NCI-H510A (cell line): Measurements from ENCODE around the gene RNF224.
"Not testable (repeated sequence)": the region's sequence is repeated elsewhere in the genome, so short reads cannot be mapped to it uniquely, and the experiment has no call there.

Experiments used
- DNase-seq: peaks from one replicate; lab custom pipeline; 2025; lab: John Stamatoyannopoulos, UW

RNF224 gene

DNA sequence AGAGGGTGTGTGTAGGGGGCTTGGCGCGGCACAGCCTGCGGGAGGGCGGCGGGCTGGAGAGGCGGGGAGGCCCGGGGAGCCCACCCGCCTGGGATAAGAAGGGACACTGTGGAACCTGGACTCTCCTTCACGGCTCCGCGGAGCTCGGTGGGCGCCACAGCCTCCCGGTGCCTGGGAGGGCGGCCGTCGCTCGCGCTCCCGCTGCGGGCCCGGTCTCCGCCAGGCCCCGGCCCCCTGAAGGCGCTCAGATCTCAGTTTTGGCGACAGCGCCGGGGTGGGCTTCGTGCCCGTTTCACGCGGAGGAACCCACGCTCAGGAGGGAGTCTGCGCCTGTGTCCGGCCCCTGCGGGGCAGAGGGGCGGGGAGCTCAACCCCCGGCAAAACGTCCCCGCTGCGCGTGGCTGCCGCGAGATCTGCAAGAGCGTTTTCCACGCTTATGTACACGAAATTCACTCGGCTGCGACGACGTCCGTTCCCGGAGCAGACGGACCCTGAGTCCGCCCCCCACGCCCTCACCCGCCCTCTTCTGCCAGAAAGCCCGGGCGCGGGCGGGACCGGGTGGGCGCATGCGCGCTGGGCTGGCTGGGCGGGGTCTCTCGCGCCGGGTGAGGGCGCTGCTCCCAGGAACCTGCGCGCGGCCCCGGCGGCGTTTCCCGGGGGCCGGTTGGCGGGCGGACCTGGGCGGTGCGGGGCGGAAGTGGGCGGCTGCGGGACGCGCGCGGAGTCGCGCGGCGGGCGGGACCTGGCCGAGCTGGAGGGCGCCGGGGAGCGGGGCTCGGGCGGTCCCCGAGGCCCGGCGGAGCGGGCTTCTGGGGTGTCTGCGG is 27.5 kb downstream of the RNF224 start, which contains the start of gene NELFB:
TSS of gene NELFB (plus strand) at position 704 of the 824 bp plus-strand sequence.
- peak; percentile 65 for DNase-seq

DNA sequence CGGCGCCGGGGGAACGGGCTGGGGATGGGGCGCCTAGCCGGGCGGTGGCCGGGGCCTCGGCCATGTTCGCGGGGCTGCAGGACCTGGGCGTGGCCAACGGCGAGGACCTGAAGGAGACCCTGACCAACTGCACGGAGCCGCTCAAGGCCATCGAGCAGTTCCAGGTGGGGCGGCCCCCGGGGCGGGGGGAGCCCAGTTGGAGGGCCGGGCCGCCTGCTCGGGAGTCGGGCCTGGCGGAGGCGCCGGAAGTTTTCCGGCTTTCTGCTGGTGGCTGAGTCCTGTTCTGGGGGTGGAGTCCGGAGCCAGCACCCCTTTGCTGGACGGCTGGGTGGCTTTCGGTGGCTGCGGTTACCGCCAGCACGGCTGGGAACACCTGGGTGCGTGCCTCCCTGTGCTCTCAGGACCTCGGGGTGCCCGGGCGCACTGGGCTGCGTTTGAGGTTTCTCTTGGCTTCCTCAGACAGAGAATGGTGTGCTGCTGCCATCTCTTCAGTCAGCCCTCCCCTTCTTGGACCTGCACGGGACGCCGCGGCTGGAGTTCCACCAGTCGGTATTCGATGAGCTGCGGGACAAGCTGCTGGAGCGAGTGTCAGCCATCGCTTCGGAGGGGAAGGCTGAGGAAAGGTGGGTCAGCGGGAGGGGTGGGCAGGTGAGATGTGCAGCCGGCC is 28.3 kb downstream of the RNF224 start:
- peak; percentile 65 for DNase-seq

DNA sequence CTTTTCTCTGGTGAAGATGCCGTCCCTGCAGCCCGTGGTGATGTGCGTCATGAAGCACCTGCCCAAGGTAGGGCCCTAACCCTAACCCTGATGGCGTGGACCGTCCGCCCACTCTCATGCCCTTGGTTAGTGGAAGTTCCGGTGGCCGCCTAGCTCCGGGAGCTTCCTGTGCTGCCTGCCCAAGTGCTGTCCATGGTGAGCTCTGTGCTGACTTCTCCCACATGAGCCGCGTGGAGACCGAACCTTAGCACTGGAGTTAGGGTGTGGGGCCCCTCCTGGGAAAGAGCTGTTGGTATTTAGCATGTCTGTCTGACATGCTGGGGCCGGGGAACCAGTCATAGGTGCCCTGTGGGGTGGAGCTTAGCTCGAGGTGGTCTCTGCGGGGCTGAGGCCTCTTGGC is 29.1 kb downstream of the RNF224 start:
- DNase-seq, result no peak

DNA sequence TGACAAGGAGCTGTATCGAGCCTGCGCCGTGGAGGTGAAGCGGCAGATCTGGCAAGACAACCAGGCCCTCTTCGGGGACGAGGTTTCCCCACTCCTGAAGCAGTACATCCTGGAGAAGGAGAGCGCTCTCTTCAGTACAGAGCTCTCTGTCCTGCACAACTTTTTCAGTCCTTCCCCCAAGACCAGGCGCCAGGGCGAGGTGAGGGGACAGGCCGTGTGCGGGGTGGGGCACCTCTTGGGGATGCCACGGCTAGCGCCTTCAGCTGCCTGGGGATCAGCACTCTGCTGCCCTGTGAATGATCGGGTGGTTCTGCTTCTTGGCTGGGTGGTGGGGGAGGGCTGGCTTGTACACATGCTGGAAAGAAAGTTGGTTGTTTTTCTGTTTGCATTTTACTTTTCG is 29.6 kb downstream of the RNF224 start:
- no peak for DNase-seq

DNA sequence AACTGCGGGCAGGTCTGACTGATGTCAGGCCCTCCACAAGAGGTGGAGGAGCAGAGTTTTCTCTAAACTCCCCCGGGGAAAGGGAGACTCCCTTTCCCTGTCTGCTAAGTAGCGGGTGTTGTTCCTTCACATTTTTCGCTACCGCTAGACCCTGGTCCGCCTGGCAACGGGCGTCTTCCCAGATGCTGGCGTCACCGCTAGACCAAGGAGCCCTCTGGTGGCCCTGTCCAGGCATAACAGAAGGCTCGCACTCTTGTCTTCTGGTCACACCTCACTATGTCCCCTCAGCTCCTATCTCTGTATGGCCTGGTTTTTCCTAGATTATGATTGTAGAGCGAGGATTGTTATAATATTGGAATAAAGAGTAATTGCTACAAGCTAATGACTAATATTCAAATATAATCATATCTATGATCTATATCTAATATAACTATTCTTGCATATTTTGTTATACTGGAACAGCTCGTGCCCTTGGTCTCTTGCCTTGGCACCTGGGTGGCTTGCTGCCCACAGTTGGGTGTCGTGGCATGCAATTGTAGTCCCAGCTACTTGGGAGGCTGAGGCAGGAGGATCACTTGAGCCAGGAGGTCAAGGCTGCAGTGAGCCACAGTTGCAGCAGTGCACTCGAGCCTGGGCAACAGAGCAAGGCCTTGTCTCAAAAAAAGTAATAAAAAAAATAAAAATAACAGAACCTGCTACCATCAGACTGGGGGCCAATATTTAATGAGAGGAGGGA is 35.0 kb downstream of the RNF224 start:
- DNase-seq, result not testable (repeated sequence)

DNA sequence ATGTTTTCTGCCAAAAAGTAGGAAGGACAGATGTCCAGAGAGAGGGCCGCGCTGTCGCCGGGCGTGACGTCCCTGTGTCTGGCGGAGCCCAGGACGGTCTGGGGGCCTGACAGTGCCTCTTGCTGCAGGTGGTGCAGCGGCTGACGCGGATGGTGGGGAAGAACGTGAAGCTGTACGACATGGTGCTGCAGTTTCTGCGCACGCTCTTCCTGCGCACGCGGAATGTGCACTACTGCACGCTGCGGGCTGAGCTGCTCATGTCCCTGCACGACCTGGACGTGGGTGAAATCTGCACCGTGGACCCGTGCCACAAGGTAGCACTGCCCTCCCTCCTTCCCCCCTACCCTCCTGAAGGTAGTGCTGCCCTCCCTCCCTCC is 35.6 kb downstream of the RNF224 start:
- no peak for DNase-seq

DNA sequence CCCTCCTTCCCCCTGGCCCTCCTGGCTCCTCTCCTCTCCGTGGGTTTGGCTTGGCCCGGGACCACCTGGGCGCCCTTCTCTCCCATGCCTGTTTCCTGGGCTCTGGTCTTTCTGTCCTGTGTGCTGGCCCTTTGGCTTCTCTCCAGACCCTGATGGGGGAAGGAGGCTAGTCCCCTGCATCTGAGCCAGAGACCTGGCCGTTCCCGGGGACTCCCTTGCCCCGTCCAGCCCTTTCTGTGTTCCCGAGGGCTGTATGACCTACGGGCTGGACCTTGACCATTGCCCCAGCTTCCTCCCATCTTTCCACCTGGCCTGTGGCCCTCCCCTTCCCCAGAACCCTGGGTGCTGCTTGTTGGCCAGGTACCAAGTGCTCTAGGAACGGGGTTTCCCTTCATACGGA is 36.2 kb downstream of the RNF224 start:
- DNase-seq, result no peak

DNA sequence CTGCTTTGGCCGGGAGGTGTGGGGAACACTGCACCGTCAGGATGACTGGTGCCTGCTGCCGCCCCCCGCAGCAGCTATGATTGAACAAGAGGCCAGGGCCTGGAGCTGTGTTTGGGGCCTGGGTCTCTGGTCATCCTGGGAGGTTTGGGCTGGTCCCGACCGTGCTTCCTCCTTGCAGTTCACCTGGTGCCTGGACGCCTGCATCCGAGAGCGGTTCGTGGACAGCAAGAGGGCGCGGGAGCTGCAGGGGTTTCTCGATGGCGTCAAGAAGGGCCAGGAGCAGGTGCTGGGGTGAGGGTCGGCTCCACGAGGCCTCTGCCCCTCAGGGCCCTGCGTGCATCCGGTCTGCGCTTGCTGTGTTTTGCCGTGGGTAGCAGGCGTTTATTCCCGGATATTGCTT is 36.8 kb downstream of the RNF224 start:
- DNase-seq, result no peak

DNA sequence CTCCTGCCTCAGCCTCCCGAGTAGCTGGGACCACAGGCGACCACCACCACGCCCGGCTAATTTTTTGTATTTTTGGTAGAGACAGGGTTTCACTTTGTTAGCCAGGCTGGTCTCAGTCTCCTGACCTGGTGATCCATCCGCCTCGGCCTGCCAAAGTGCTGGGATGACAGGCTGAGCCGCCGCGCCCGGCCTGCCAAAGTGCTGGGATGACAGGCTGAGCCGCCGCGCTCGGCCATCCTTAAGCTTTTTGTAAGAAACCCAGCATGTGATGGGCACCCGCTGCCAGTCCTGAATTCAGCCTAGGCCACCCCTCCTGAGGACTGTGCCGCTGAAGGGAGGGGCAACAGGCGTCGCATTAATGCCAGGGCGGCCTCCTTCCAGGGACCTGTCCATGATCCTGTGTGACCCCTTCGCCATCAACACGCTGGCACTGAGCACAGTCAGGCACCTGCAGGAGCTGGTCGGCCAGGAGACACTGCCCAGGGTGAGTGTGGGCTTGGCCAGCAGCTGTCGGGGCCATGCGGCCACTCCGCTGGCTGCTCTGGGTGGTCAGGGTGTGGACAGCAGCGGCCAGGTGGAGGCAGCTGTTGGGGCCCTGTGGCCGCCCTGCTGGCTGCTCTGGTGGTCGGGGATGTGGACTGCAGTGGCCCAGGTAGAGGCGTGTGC is 38.3 kb downstream of the RNF224 start:
- DNase-seq, result no peak

DNA sequence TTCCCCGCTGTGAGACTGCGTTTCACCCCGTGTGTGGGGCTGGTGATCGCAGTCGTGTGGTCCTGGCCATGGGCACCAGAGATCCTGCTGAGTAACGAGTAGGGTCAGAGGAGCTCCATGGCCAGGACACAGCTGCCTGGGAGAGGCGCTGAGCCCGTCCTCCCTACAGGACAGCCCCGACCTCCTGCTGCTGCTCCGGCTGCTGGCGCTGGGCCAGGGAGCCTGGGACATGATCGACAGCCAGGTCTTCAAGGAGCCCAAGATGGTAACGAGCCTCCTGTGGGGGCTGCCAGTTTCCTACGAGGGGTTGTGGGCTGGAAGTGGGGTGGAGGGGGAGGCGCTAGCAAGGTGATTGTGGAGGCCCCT is 38.8 kb downstream of the RNF224 start:
- no peak for DNase-seq

DNA sequence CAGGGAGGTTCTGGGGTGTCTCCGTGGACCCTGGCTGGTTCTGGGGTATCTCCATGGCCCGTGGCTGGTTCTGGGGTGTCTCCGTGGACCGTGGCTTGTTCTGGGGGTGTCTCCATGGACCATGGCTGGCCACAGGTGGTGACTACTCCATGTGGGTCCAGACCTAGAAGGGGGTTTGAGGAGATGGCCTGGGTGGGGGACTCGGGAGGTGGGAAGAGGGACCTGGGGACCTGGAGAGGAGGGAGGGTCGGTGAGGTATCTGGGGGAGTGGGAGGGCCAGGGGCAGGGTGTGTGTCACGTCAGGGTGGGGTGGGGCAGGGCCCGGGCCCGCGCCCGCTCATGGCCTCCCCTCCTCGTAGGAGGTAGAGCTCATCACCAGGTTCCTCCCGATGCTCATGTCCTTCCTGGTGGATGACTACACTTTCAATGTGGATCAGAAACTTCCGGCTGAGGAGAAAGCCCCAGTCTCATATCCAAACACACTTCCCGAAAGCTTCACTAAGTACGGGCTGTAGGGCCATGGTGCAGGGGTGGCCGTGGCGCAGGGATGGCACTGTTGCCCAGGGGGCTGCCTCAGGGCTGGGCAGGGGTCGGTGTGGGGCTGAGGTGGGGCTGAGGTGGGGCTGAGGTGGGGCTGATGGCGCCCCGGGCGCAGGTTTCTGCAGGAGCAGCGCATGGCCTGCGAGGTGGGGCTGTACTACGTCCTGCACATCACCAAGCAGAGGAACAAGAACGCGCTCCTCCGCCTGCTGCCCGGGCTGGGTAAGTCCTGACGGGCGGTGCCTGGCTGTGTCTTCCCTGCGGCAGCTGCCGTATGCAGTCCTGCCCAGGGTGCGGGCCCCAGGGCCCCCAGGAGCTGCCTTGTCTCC is 39.5 kb downstream of the RNF224 start:
- DNase-seq, result no peak

DNA sequence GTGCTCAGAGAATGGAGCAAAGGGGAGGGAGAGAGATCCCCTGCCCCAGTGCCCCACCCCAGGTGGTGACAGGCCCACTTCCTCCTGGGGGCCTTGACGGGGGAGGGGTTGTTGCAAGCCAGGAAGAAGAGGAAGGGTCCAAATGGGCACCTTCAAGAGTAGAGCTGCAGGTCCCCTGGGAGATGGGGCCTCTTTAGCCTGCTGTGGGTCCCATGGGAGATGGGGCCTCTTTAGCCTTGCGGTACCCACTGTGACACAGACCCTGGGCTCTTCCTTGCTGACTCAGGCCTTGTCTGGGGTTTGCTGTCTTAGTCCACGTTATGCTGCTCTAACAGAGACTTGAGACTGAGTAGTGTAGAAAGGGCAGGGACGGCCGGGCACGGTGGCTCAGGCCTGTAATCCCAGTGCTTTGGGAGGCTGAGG is 40.6 kb downstream of the RNF224 start:
- no peak for DNase-seq

DNA sequence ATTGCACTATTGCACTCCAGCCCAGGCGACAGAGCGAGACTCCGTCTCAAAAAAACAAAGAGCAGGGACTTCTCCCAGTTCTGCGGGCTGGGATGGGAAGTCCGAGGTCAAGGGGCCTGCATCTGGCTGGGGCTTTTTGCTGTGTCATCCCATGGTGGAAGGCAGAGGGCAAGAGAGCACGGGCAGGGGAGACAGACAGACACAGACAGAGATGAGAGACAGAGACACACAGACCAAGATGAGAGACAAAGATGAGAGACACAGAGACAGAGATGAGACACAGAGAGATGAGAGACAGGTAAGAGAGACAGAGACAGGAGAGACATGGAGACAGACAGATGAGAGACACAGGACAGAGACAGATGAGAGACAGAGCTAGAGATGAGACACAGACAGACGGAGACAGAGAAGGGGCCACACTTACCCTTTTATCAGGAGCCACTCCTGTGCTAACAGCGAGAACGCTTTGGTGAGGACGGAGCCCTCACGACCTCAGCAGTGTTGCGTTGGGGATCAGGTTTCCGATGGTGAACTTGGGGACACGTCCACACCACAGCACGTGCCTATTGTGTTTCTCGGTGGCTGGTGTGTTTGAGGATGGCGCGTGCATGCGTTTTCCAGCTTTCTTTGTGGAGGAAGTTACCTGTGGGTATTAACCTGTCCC is 41.4 kb downstream of the RNF224 start:
- DNase-seq, result no peak

DNA sequence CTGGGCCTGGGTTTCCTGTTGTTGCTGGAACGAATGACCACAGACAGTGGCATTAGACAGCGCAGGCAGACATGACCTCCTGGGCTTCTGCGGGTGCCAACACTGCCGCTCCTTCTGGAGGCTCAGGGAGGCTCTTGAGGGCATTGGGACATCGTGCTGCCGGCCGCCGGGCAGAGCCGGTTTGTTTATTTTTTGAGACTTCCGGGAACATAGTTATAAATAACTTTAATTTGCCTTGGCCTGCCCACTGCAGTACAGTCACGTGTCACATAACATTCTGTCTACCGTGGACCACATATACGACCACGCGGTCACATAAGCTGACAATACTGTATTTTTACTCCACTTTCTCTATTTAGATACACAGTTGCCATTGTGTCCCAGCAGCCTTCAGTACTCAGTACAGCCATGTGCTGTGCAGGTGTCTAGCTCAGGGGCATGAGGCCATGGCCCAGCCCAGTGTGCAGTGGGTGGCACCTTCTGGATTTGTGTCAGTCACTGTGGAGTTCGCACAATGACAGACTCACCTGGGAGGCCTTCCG is 42.0 kb downstream of the RNF224 start:
- DNase-seq, result no peak

DNA sequence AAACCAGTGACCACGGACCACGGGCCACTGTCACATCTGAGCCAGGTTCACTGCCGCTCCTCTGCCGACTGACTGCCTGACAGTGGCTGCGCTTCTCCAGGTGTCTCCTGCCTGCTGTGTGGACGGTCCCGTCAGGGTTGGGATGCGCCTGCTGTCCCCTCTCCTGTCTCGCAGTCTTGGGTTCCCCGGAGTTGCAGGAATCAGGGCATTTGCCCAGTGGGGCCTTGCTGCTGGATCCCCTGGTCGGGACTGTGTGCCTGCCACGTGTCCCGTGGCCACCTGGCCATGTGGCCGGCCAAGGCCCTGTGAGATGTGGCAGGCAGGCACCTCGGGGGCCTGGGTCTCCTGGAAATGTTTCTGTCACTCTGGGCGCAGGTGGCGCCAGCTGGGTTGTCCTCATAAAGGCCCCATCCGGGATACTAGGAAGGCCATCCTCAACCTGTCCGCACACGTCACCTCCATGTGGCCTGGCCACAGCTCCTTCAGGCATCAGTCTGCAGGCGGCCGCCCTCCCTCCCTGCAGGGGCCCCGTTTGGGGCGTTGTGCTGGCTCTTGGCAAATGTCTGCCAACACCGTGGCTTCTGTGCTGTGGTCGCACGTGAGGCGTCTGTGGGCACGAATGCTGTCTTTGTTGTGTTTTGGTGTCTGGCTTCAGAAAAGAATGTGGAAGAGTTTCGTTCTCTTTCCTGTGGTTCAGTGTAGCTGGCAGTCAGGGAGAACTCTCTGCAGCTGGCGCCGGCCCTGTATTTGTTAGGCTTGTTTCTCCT is 43.8 kb downstream of the RNF224 start:
- no peak for DNase-seq

DNA sequence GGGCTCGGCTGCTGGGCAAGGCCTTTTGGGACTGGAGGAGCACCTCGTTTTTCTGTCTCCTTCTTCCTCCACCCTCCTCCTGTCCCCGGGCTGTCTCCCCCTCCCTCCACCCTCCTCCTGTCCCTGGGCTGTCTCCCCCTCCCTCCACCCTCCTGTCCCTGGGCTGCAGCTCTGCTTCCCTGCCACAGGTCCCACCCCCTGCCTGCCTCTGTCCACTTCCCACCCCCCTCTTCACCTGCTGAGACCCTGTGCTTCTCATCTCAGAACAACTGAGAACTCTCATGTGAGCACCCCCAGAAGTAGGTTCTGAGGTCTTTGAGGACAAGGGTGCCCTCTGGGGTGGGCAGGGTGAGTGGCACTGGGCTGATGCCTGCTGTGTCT is 44.4 kb downstream of the RNF224 start:
- no peak for DNase-seq

DNA sequence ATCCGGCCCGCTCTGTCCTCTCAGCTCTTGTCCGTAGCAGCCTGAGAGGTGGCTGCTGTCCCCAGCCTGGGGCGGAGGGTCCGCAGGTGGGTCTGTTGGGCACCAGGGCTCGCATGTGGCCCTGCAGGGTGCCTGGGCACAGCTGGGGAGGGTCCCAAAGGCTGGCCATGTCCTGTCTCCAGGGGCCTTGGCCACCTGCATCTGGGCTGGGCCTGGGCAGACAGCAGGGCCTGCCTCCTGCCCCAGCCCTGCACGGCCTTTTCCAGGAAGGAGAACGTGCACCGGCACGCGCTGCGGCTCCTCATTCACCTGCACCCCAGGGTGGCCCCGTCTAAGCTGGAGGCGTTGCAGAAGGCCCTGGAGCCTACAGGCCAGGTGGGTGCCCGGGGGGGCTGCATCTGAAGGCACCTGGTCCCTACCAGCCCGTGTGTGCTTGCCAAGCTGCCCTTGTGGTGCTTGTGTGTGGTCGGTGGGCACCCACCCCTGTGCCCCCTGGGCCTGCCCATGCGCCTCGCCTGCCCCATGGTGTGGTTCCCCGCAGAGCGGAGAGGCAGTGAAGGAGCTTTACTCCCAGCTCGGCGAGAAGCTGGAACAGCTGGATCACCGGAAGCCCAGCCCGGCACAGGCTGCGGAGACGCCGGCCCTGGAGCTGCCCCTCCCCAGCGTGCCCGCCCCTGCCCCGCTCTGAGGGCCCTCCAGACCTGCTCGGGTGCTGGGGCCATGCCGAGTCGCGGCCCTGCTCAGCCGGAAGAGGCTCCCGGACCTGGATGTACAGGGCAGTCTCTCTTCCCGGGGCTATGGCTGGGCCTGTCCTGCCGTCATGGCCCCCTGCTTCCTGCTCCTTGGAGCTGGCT is 45.2 kb downstream of the RNF224 start:
- DNase-seq, result peak; percentile 55

DNA sequence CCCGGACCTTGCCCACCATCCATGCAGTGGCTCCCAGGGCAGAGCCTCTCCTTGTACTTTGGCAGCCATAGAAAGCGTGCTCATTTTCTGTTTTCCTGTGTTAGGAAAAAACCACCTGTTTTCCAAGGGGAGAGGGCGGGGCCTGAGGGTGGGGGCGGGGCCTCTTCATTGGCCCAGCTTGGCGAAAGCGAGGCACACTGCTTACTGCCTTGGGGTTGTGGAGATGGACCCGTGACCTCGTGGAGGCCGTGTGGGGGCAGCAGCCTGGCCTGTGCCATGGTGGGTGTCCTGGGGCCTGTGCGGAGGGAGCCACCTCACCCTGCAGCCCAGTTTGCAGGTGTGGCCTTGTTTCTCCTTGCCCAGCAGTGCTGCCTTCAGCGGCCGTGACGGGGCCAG is 45.8 kb downstream of the RNF224 start:
- no peak for DNase-seq
